HL-60 (cell line): ENCODE results near the gene PDHX.

ENCODE experiments used
- CTCF ChIP-seq: IDR thresholded peaks from one replicate; pipeline ENCODE4 v1.5.1; 2011; ENCODE audit warnings: low read length, control low read depth, inconsistent platforms; ENCODE audit not compliant: insufficient read depth
- POLR2AphosphoS5 ChIP-seq: IDR thresholded peaks from 2 replicates; pipeline ENCODE4 v1.6.1; 2012; ENCODE audit warnings: low read depth
- REST ChIP-seq: IDR thresholded peaks from 2 replicates; pipeline ENCODE4 v1.6.1; 2012; ENCODE audit warnings: low read depth; ENCODE audit not compliant: insufficient replicate concordance

- no peak for TF ChIP-seq POLR2AphosphoS5
- no peak for TF ChIP-seq CTCF
- TF ChIP-seq REST: no peak
These were observed 74.5 kb downstream of the PDHX start for GRCh38 chr11:34990916-34991315.
